ENCODE results near the gene SP2. TPM values are rescaled to one million over a fixed set of nuclear protein-coding genes. Genes with fewer than 3 reads are reported as not detected.

The SP2 gene
- total RNA-seq, 4 donors from 2014 or later = 5.1 to 12.6 (median 8.1) TPM

- TF ChIP-seq, protein P1, sequence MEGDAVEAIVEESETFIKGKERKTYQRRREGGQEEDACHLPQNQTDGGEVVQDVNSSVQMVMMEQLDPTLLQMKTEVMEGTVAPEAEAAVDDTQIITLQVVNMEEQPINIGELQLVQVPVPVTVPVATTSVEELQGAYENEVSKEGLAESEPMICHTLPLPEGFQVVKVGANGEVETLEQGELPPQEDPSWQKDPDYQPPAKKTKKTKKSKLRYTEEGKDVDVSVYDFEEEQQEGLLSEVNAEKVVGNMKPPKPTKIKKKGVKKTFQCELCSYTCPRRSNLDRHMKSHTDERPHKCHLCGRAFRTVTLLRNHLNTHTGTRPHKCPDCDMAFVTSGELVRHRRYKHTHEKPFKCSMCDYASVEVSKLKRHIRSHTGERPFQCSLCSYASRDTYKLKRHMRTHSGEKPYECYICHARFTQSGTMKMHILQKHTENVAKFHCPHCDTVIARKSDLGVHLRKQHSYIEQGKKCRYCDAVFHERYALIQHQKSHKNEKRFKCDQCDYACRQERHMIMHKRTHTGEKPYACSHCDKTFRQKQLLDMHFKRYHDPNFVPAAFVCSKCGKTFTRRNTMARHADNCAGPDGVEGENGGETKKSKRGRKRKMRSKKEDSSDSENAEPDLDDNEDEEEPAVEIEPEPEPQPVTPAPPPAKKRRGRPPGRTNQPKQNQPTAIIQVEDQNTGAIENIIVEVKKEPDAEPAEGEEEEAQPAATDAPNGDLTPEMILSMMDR (IDR thresholded peaks at IDR 0.05) = no peak
- no peak for TF ChIP-seq POLR2A (IDR thresholded peaks at IDR 0.05)
- 58 to 60% methylated on average over 5 of the region's 5 CpGs for WGBS, 2 donors
- DNase-seq (ENCODE audit: low spot score in 2 of 2) = no peak
- intact Hi-C loops (cut with DNase I; ENCODE audit: low total_unique reads) = no loop called here
- no peak overlapping the region for H3K4me3 ChIP-seq (ENCODE audit: low read depth, poor library complexity, severe bottlenecking)
Observed at GRCh38 chr17:47935961-47936360, 39.9 kb downstream of the SP2 start.

DNA sequence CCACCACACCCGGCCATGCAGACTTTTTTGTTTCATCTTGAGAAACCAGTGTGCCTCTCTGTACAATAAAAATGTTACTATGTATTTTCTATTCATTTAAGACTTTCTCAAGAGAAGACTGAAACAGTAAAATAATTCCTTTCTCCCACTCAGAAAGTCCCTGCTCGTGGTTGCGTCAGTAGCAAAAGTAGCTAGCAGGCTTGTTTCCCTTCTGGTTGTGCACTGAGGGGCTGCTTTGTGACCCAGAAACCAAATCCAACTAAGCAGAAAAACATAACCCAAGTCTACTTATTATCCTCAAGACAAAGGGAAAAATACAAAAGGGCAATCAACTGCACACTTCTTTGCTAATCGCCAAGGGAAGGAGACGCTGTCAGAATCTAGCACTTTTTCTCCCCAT is 41.9 kb downstream of the SP2 start:
- intact Hi-C loops (cut with DNase I; ENCODE audit: low total_unique reads) = no loop called here
- WGBS, 2 donors = 78 to 91% methylated on average over 5 of the region's 5 CpGs

DNA sequence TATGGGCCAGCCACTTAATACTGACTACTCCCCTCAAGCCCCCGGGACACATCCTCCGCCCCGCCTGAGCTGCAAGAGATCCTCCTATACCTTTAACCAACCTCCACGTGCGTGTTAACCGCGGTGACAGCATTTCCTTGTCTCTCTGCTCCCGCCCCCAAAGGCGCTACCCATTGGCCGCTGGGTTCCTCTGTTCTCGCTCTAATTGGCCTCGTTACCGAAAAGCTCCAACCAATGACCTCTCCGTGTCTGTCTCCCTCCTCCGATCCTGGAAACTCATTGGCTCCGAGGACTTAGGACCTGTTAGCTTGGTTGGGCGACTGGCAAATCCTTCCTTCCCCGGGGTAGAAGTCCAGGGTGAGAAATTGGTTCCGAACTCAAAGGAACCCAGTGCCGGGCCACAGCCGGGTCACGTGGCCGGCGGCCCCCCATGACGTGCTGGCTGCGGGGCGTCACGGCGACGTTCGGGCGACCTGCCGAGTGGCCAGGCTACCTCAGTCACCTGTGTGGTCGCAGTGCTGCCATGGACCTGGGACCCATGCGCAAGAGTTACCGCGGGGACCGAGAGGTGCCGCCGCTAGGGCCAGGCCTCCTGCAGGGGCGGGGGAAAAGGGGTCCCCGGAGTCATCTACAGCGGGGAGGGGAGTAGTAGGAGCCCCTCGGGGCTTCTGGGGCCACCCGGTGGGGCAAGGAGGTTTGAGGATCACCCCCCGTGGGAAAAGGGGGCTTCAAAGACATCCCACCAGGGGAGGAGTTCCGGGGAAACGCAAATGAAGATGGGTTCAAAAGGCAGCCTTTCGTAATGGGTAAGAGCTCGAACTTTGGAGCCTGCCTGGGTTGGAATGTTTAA is 45.4 kb downstream of the SP2 start, which contains the start of gene PNPO:
TSS of gene PNPO (plus strand) at position 326 of the 850 bp plus-strand sequence. CDS start at position 431, 105 bp downstream.
- 1% methylated on average over 28 to 43 of the region's 50 CpGs for WGBS, 2 donors
- intact Hi-C loops (cut with DNase I; ENCODE audit: low total_unique reads) = no loop called here
- peak within 1 kb of the TSS; percentile 75 for H3K4me3 ChIP-seq (ENCODE audit: low read depth, poor library complexity, severe bottlenecking)
- TF ChIP-seq, protein P1 (IDR thresholded peaks at IDR 0.05) = peak in 1 of 3 donors; percentile 1
- TF ChIP-seq POLR2A (IDR thresholded peaks at IDR 0.05) = no peak
- peak; percentile 97 to 98 for DNase-seq (ENCODE audit: low spot score in 2 of 2)

More for the DNA sequence above, 41.9 kb downstream of the SP2 start:
- no peak overlapping the region for H3K4me3 ChIP-seq (ENCODE audit: low read depth, poor library complexity, severe bottlenecking)
- TF ChIP-seq POLR2A (IDR thresholded peaks at IDR 0.05) = no peak
- TF ChIP-seq, protein P1 (IDR thresholded peaks at IDR 0.05) = no peak
- DNase-seq (ENCODE audit: low spot score in 2 of 2) = no peak

DNA sequence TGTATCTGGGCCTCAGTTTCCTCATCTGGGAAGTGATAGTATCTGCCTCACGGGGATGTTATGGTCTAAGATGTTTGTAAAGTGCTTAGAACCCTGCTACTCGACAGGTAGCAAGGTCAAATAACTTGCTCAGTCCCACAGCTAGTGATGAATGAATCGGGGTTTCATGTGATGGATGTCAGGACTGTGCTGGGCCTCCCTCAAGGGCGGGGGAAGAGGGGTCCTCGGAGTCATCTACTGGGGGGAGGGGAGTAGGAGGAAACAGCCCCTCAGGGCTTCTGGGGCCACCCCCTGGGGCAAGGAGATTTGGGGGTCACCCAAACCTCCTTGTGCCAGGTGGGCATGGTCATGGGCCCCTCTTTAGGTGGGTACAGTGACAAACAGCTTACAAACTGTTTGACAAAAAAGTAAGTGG is 46.1 kb downstream of the SP2 start:
- DNase-seq (ENCODE audit: low spot score in 2 of 2) = no peak

DNA sequence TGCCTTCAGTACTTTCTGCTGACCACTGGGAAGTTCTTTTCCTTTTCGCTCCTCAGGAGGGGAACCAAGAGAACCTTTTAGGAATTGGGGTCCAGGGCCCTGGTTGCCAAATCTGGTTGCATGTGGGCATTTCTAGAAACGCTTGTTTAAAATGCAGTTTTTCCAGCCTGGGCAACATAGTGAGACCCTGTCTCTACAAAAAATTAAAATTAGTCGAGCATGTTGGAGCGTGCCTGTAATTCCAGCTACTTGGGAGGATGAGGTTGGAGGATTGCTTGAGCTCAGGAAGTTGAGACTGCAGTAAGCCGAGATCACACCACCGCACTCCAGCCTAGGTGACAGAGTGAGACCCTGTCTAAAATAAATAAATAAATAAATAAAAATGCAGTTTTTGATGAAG is 46.5 kb downstream of the SP2 start:
- 62 to 67% methylated on average over 6 of the region's 6 CpGs for WGBS, 2 donors
- intact Hi-C loops (cut with DNase I; ENCODE audit: low total_unique reads) = no loop called here
- H3K4me3 ChIP-seq (ENCODE audit: low read depth, poor library complexity, severe bottlenecking) = no peak overlapping the region
- DNase-seq (ENCODE audit: low spot score in 2 of 2) = no peak
- TF ChIP-seq, protein P1 (IDR thresholded peaks at IDR 0.05) = no peak
- TF ChIP-seq POLR2A (IDR thresholded peaks at IDR 0.05) = no peak

More for the DNA sequence above, 46.1 kb downstream of the SP2 start:
- 6 to 16% methylated on average over 5 of the region's 5 CpGs for WGBS, 2 donors
- TF ChIP-seq POLR2A (IDR thresholded peaks at IDR 0.05) = no peak
- intact Hi-C loops (cut with DNase I; ENCODE audit: low total_unique reads) = no loop called here
- H3K4me3 ChIP-seq (ENCODE audit: low read depth, poor library complexity, severe bottlenecking) = no peak overlapping the region

- DNase-seq (ENCODE audit: low spot score in 2 of 2) = no peak
- 75 to 82% methylated on average over 8 of the region's 8 CpGs for WGBS, 2 donors
Observed at GRCh38 chr17:47945080-47945479, 49.0 kb downstream of the SP2 start.

More at GRCh38 chr17:47945080-47945479, 49.0 kb downstream of the SP2 start:
- H3K4me3 ChIP-seq (ENCODE audit: low read depth, poor library complexity, severe bottlenecking) = no peak overlapping the region
- intact Hi-C loops (cut with DNase I; ENCODE audit: low total_unique reads) = no loop called here
- no peak for TF ChIP-seq POLR2A (IDR thresholded peaks at IDR 0.05)
- TF ChIP-seq, protein P1 (IDR thresholded peaks at IDR 0.05) = no peak
